Epithelial cell of prostate (primary cell): Measurements from ENCODE around the gene TADA3.

Experiments
- DNase-seq: peaks from one replicate; pipeline ENCODE4 v3.0.0-alpha.2; 2011; ENCODE audit warnings: low read depth, low spot score
- H3K27ac ChIP-seq: fragments of 450-650 bp; 2 replicates; pipeline ENCODE4 v1.5.1; 2017; ENCODE audit warnings: mild to moderate bottlenecking

Gene TADA3

DNA sequence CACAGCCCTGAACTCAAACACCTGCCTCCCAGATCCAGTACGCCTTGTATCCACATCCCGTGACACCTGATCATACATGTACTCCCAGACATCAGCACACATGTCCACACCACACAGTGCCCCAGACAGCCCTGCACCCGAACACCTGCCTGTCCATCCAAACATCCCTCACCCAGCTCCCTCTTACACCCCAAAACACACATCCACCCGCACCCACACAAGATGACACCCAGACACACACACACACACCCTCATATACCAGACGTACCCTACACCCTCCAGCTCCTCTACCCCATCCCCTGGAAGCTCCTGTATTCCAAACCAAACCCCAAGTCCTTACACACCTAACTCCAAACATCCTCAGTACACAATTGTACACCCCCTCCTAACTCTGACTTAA, 23.3 kb downstream of the TADA3 start:
- H3K27ac ChIP-seq: no peak overlapping the region
- no peak for DNase-seq

DNA sequence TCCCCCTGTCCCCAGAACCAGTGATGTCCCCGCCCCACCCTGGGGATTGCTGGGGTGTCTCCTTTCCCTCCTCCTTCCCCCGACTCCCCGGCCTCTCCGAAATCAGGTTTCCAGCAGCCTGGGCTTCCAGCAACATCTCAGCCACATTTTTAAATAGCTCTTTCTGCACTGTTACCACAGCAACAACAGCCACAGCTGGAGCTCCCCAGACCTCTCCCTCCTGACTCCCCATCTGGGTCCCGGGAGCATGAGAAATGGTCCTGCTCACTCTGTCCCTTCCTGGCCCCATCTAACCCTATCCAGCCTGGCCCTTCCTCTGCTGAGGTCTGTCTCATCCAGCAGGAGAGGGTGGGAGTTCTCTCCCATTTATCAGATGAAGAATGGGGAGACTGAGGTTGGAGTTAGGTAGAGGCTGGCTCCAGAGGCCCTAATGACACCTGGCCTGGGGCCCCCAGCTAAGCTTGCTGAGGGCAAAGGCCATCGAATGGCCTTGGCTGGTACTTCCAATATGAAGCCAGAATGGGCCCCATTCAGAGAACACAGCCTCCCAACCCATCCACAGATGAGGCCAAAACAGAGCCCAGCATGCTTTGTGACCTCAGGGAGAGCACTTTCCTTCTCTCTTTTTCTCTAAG, 24.0 kb downstream of the TADA3 start:
- no peak for DNase-seq
- H3K27ac ChIP-seq: no peak overlapping the region

DNA sequence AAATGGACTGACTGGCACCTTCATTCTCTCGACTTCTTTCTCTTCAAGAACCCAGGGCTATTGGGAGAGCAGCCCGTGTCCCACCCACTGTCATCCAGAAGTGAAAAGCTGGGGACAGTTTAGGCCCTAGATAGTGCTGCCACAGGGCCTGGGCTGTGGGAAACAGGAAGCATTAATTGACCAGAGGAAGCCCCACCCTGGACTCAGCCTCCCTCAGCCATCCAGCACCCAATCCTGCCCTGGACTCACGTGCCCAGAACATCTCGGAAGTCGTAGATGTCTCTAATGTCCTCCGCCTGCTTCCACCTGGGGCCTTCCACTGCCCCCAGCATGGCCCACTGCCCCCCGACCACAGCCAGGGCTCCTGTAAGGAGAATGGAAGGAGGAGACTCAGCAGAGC, 24.9 kb downstream of the TADA3 start:
- H3K27ac ChIP-seq: no peak overlapping the region
- no peak for DNase-seq

DNA sequence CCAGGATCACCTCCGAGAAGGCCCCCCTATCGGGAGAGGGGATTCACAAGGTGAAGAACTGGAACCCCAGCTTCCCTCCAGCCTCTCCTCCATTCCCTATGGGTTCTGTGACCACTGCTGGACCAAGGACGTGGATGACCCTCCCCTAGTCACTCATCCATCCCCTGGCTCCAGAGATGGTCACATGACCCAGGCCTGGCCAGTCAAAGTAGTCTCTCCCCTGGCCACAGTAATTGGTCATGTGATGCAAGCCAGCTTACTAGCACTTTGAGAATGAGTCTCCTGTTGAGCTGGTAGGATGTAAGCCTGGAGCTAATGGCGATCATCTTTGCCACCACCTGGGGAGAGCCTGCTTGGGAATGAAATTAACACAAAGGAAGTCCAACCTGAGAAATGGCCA, 26.4 kb downstream of the TADA3 start:
- H3K27ac ChIP-seq: no peak overlapping the region
- DNase-seq: no peak

DNA sequence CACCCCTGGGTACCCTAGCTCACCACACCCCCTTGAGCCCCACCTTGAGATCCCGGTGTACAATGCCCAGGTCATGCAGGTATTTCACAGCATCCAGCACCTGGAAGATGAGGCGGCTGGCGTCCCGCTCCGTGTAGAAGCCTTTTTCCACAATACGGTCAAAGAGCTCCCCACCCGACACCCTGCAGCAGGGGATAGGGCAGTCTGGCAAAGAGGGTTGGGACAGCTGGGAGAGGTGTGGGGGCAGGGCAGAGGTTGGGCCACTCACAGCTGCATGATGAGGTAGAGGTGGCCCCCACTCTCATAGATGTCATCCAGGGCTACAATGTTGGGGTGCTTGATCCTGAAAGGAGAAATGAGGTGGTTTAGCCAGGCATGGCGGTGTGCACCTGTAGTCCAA, 29.4 kb downstream of the TADA3 start:
- no peak for DNase-seq

DNA sequence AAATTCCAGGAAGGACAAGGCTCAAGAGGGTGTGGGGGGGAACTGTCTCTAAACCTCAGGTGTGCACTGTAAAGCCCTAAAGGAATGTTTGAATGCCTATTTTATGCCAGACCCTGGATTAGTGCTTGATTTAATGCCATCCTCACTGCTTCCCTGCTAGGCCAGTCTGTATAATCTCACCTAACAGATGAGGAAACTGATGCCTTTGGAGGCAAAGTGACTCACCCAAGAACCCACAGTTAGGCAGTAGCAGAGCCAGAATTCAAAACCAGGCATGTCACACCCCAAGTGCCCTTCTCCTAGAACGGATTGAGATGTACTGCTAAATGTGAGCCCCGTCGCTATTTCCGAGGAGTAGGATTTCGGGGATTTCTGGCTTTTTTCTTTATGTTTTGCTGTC, 30.4 kb downstream of the TADA3 start:
- DNase-seq: no peak
- no peak overlapping the region for H3K27ac ChIP-seq

More for the DNA sequence above, 29.4 kb downstream of the TADA3 start:
- no peak overlapping the region for H3K27ac ChIP-seq

DNA sequence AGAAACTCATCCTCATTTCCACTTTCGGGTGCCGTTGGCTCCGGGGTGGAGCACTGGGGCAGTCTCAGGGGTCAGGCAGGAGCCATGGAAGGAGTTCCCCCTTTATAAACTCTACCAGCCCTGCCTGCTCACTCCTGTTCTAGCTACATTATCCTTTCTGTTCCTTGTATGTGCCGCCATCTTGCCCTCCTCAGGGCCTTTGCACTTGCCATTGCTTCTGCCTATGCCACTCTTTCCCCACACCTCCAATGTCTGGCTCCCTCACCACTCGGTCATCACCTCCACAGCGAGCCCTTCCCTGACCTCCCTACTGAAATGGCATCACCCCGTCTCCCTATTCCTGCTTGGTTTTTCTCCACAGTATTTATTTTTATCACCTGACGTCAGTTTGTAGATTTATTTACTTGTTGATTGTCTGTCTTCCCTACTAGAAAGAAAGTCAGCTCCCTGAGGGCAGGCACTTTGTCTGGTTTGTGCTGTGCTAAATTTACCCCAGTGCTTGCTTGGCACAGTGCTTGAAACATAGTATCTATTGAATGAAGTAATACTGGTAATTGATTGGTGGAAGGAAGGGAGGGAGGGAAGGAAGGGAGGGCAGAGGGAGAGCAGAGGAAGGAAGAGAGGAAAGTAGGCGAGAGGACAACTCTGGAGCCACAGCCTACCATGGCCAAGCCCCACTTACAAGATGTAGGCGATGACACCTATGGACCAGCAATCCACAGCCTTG, 31.3 kb downstream of the TADA3 start:
- DNase-seq: no peak
- no peak overlapping the region for H3K27ac ChIP-seq

DNA sequence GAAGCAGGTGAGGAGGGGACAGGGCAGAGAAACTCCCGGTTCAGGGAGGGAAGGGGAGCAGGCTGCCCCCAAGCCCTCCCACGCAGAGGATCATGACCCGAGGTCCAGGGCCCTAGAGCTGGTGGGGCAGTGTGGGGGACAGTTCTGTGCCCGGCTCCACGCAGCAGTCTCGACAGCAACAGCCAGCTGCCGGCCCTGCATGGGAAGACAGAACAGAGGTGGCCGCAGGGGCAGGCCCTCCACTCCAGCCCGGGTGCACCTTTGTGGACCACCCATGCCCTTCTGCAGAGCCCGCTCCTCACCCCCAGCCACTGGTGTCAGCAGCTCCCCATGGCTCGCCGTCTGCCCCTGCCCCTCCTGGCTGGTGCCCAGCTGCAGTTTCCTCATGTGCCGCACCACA, 34.8 kb downstream of the TADA3 start:
- H3K27ac ChIP-seq: no peak overlapping the region
- DNase-seq: no peak

DNA sequence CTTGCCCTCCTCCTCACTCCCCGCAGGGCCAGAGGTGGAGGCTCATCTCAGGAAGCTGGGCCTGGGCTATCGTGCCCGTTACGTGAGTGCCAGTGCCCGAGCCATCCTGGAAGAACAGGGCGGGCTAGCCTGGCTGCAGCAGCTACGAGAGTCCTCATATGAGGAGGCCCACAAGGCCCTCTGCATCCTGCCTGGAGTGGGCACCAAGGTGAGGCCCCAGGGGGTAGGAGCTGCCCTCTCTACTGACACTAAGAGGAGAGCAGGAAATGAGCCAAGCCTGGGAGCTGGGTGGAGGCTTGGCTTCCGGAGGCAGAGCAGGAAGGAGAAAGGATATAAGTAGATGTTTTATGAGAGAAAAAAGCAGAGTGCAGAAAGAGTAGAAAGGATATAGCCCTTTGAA, 37.6 kb downstream of the TADA3 start:
- DNase-seq: no peak
- H3K27ac ChIP-seq: peak overlapping the region; percentile 39

DNA sequence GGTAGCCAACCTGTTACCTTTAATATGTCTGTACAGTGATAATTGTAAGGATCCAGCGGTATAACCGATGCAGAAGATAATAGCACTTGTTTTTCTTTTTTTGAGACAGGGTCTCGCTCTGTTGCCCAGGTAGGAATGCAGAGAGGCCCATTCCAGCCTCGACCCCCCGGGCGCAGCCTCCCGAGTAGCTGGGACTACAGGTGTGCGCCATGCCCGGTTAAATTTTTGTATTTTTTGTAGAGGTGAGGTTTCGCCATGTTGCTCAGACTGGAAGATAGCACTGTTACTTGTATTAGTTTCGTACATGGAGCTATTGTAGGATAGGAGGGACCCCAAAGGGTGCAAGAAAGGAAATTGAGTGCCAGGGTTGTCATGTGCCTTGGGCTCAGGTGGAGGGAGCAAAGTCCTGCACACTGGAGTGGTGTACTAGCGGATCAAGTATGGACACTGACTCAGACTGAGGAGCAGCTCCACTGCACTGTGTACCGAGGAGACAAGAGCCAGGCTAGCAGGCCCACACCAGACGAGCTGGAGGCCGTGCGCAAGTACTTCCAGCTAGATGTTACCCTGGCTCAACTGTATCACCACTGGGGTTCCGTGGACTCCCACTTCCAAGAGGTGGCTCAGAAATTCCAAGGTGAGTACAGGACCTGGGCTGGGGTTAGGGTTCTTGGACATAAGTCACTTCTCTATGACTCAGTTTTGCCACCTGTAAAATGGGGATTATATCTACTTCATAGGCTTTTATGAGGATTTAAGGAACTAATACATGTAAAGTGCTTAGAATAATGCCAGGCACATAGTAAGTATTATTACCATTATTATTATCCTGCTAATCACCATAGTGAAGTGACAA, 41.5 kb downstream of the TADA3 start:
- DNase-seq: no peak
- peak overlapping the region; percentile 81 for H3K27ac ChIP-seq

DNA sequence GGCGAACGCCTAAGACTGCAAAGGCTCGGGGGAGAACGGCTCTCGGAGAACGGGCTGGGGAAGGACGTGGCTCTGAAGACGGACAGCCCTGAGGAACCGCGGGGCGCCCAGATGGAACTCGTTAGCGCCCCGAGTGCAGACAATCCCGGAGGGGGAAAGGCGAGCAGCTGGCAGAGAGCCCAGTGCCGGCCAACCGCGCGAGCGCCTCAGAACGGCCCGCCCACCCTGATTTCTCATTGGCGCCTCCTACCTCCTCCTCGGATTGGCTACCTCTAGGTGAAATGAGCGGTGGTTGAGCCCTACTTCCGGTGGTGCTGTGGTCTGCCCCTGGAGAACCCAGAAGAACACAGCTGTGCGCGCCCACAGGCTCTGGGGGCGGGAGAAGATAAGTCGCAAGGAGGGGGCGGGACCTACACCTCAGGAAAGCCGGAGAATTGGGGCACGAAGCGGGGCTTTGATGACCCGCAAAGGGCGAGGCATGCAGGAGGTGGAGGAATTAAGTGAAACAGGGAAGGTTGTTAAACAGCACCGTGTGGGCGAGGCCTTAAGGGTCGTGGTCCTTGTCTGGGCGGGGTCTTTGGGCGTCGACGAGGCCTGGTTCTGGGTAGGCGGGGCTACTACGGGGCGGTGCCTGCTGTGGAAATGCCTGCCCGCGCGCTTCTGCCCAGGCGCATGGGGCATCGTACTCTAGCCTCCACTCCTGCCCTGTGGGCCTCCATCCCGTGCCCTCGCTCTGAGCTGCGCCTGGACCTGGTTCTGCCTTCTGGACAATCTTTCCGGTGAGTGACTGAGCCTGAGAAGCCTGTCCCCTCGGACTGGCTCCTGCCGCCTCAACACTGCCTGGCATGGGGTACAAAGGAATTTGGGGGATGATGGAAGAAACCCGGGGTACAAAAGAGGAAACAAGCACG, 42.4 kb downstream of the TADA3 start, which contains the start of gene OGG1:
OGG1 (plus strand) TSS at position 308 of the 911 bp plus-strand sequence; CDS start at position 643, 335 bp downstream.
- DNase-seq: peak; percentile 86
- peak within 1 kb of the TSS; percentile 81 for H3K27ac ChIP-seq

DNA sequence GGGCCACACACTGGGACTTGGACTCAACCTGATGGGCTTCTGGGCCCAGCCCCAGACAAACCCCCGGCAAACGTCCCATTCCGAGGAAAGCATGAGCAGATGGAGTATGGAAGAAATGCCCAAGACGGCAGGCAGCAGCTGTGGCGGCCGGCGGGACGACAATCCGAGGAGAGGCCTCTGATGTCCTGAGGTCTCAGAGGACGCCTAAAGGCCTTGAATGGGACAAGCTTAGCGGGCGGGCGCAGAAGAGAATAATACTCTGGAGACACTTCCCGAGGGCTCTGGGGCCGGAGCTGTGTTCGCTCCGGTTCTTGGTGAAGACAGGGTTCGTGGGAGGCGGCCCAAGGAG, 43.0 kb downstream of the TADA3 start:
- H3K27ac ChIP-seq: peak overlapping the region; percentile 81
- no peak for DNase-seq

DNA sequence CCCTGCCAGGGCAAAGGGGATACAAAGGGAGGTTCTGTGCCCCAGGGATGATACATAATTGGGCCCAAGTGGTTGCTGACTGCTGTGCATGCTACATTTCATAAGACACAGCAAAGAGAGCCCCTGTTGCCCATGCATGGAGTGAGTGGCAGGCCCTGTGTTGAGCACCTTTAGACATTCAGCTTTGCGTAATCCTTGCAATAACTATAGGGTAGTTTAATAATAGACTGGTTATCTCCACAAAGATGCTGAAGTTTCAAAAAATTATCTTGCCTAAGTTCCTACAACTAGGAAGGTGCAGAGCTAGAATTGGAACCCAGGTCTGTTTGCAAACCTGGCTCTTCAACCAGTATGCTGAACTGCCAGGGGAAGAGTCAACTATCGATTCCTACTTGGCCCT, 44.2 kb downstream of the TADA3 start:
- H3K27ac ChIP-seq: no peak overlapping the region
- DNase-seq: no peak

DNA sequence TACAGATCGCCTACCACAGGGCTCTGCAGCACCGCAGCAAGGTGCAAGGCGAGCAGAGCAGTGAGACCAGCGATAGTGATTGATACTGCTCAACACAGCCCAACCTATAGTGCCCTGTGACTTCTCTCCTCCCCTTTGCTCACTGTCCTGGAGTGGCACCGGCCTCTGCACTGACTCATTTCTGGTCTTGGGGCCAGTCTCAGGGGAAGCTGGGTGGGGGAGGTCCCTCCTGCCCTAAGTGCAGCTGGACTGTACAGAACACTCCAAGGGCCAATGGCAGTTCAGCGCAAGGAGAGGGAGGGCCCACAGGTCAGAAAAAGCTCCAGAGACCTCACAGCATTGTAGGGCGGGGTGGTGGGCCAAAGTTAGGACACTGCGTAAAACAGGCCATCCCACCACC, 45.0 kb downstream of the TADA3 start:
- DNase-seq: no peak
- H3K27ac ChIP-seq: no peak overlapping the region

DNA sequence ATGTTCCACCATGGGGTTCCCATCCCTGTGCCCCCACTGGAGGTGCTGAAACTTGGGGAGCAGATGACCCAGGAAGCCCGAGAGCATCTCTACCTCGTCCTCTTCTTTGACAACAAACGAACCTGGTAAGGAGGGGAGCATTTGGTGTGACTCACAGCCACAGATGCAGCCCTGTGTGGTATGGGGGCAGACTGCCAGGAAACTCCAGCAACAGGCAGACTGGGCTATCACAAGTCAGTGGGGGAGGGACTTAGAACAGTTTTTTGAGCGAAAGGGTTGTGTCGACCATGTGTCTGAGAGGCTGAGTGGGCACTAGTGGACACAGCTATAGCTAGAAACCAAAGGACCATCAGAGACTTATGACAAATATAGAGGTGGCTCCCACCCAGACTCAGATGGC, 45.9 kb downstream of the TADA3 start:
- H3K27ac ChIP-seq: no peak overlapping the region
- no peak for DNase-seq

DNA sequence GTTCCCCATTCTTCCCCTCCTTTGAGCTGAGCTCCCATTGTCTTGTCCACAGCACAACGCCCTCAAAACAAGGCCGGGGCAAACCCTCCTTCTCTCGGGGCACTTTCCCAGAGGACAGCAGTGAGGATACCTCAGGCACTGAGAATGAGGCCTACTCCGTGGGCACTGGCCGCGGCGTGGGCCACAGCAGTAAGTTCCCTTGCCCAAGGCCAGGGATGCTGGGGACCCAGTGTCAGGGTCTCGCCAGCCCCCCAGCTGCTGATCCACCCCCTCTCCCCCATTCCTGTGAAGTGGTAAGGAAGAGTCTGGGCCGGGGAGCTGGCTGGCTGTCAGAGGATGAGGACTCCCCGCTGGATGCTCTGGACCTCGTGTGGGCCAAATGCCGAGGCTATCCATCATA, 46.8 kb downstream of the TADA3 start:
- DNase-seq: no peak
- H3K27ac ChIP-seq: no peak overlapping the region

DNA sequence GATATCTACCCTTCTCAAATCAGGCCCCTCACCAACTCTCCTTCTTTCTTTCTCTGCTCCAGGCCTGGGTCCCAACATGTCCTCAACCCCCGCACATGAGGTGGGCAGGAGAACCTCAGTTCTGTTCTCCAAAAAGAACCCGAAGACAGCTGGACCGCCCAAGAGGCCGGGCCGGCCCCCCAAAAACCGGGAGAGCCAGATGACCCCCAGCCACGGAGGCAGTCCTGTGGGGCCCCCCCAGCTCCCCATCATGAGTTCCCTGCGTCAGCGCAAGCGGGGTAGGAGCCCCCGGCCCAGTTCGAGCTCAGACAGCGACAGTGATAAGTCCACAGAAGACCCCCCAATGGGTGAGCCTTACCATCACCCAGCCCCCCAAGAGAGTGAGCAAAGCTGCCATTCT, 48.1 kb downstream of the TADA3 start:
- no peak overlapping the region for H3K27ac ChIP-seq
- no peak for DNase-seq

DNA sequence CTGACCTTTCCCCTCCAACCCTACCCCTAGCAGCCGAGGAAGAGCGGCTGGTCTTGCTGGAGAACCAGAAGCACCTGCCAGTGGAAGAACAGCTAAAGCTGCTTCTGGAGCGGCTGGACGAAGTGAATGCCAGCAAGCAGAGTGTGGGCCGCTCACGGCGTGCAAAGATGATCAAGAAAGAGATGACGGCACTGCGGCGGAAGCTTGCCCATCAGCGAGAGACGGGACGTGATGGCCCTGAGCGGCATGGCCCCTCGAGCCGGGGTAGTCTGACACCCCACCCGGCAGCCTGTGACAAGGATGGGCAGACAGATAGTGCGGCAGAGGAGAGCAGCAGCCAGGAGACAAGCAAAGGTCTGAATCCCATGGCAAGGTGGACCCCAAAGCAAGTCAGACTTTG, 48.7 kb downstream of the TADA3 start:
- no peak overlapping the region for H3K27ac ChIP-seq
- no peak for DNase-seq

DNA sequence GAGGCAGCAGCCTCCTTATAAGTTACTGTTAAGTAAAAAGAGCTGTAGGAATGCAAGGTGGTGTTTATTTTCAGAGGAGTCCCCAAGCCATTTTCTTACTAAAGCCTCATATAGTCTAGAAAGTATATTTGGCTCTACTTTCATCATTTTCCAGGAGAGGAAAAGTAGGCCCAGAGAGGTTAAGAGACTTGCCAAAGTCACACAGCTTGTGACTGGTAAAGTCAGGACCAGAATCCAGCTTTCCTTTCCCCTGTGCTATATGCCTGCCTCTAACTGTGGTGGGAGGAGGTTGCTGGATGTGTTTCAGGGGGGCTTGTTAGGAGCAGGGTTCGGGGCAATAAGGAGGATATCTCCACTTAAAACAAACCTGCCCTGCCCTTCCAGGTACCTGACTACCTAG, 49.7 kb downstream of the TADA3 start:
- no peak for DNase-seq
- H3K27ac ChIP-seq: no peak overlapping the region

DNA sequence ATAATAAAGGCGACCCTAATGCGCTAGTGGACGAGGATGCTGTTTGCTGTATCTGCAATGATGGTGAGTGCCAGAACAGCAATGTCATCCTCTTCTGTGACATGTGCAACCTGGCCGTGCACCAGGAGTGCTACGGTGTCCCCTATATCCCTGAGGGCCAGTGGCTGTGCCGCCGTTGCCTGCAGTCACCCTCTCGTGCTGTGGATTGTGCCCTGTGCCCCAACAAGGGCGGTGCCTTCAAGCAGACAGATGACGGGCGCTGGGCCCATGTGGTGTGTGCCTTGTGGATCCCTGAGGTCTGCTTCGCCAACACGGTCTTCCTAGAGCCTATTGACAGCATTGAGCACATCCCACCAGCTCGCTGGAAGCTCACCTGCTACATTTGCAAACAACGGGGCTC, 53.1 kb downstream of the TADA3 start:
- H3K27ac ChIP-seq: no peak overlapping the region
- no peak for DNase-seq
